ENCODE results near the gene LMTK2.
"Not testable (repeated sequence)": the region's sequence is repeated elsewhere in the genome, so short reads cannot be mapped to it uniquely, and the experiment has no call there.

Gene LMTK2

DNA sequence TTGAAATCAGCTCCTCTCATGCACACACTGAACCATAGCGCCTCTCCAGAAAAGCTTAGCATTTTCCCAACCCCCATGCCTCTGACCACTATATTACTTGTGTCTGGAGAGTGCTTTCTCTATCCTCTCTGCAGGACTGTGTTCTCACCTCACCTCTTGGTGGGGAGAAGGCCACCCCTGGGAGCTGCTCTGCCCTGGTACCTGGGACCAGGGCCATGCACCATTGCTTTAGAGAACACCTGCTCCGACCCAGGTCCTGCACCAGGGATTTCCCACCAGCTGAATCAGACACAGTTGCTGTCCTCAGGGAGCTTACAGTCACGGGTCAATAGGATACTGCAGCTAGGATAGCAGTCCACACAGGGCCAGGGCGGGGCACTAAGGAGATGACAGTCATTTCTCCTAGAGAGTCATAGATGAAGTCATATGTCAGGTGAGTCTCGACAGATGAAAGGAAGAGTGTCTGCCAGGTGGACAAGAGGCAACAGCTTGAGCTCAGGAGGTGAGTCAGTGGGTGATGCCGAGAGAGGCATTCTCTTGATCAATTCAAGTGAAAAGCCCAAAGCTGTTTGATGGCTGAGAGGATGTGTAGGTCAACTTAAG is 619 bp upstream of the LMTK2 start:
- no peak for DNase-seq (ENCODE audit: low spot score)

DNA sequence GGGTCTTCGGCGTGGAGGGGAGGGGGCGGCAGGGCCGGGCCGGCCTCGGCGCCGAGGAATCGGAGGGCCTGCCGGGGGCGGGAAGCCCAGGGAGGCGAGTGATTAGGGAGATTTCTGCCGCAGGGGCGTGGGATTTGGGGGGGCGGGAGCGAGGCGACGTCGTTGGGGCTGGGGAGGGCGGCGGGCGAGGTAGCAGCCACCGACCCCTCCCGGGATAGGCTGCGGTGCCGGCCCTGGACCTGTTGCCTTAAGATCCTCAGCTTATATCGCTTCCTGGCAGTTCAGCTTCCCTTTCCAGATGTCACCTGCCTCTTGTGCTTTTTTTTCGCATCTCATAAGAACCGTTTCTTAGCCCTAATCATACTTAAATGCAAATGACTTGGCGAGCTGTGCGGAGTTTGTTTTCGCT is 655 bp downstream of the LMTK2 start:
- no peak for DNase-seq (ENCODE audit: low spot score)

DNA sequence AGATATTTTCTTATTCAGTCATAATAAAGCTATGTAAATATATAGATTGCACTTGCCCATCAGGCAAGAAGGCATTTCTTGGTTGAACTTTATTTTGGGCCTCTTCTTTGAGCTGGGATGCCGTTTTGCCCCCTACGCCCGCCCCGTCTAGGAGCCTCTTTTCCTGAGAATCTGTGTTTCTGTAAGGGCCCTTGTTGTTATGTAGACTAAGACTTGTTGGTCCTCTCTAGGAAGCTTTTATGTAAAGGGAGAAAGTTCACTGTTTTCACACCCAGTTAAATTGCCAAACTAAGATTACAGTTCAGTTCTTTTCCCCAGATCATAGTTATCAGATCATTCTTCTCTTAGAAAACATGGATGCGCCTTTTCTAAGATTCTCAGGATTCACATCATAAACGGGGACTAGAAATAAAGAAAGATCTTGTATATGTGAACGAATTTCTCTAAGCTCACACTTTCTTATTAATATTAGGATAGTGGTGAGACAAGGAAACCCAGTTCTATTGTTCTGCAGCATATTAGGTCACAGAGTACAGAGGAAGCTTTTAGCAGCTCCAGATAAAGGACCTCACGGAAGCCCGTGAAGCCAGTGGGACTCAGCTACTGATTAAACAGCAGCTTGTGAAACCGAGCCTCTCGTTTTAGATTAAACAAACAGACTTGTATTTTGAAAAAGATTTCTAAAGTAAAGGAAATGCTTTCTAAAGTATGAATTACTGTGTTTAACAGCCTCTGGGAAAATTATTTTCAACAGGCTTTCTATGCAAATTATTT is 3.8 kb downstream of the LMTK2 start:
- no peak for DNase-seq (ENCODE audit: low spot score)

DNA sequence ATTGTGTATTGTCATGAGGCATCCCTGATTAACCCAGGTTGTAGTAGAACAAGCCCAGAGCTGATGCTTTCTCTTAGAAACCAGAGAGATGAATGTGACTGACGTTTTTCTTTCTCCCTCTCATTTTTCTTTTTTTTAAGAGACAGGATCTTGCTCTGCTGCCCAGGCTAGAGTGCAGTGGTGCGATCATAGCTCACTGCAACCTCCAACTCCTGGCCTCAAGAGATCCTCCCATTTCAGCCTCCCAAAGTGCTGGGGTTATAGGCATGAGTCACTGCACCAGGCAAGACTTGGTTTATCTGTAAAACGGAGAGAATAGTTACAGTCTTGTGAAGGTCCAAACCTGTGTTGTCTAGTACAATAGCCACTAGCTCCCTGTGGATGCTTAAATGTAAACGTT is 5.4 kb downstream of the LMTK2 start:
- no peak for DNase-seq (ENCODE audit: low spot score)

DNA sequence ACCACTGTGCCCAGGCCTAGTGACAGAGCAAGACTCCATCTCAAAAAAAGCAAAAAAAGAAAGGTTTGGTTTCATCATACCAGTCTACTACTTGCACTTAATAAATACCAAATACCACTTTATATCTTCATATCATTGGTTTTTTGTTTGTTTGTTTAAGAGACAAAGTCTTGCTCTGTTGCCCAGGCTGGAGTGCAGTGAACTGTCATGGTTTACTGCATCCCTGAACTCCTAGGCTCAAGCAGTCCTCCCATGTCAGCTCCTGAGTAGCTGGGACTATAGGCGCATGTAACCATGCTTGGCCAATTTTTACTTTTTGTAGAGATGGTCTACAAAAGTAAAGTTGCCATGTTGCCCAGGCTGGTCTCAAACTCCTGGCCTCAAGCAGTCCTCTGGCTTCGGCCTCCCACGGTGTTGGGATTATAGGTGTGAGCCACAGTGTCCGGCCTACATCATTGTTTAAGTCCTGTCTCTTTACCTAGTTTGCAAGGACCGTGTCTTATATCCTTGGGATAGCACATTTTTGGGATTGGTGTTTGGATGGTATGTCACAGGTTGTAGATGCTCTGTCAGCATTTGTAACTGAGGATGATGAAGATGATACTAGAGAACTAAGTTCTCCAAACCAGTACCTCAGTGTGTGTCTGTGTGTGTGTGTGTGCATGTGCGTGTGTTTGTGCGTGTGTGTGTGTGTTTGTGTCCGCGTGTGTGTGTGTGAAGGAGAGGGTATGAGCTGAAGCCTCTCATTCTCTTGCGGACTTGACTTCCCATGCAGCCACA is 9.3 kb downstream of the LMTK2 start:
- no peak for DNase-seq (ENCODE audit: low spot score)

DNA sequence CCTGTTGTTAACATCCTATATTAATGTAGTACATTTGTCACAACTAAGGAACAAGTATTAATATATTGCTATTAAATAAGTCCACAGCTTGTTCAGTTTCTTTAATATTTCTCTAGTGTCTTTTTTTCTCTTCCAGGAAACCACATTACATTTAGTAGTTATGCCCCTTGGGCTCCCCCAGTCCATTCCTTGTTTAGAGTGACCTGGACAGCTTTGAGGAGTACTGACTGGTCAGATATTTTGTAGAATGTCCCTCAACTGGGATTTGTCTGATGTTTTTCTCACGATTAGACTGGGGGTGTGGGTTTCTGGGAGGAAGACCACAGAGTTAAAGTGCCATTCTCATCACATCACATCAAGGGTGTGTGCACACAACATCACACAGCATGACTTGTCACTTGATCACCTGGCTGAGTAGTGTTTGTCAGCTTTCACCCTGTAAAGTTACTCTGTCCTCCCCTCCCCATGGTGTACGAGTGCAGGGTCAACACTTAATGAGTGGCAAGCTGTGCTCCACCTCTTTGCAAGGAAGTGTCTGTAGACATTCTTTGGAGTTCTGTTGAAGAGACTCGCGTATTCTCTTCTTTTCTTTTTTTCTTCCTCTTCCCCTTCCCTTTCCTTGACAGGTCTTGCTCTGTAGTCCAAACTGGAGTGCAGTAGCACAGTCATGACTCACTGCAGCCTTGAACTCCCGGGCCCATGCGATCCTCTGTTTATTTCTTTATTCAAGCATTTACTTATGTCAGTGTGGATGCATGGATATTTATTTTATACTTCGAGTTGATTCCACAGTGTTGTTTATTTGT is 10.2 kb downstream of the LMTK2 start:
- no peak for DNase-seq (ENCODE audit: low spot score)

DNA sequence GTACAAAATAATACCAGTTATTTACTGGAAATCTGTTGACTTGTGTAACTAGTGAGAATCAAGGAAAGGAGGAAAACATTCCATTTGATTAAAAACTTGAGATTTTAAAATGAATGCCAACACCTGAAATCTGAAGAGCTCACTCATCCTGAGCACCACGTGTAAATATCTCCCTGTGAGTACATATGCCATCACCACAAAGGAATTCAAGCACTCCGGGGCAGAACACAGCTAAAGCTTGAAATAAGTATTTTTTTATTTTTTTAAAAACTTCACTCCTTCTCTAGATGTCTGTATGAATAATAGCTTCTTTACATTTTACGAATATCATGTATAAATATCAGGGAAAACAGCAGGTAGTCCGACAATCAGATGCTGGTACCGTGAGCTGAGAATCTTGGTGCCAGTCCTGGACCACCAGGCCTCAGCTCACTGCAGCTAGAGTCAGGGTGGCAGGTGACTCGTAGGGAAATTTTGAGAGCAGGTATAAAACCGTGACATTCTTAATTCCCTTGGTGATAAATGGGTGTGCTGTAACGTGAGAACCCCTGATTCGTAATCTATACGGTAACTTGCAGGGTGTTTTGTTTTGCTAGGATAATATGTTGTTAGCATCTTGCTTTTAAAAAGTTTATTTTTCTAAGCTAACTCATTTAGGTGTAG is 12.7 kb downstream of the LMTK2 start:
- DNase-seq (ENCODE audit: low spot score), result no peak

DNA sequence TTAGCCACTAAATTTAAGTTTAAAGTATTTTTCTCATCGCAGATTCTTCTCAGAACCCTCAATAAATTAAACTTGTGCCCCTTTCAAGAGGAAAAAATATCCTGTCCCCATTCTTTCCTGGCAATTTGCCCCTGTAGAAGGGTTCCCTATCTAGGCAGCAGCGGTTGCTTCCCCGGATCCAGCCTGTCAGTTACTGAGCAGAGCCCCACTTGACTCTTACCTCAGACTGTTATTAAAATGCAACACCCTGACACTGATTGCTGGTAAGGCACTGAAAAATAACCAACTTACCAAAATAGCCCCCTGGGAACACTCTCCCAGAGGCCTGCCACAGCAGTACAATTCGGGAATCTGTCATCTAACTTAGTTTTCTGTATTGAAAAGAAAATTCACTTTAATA is 13.9 kb downstream of the LMTK2 start:
- no peak for DNase-seq (ENCODE audit: low spot score)

DNA sequence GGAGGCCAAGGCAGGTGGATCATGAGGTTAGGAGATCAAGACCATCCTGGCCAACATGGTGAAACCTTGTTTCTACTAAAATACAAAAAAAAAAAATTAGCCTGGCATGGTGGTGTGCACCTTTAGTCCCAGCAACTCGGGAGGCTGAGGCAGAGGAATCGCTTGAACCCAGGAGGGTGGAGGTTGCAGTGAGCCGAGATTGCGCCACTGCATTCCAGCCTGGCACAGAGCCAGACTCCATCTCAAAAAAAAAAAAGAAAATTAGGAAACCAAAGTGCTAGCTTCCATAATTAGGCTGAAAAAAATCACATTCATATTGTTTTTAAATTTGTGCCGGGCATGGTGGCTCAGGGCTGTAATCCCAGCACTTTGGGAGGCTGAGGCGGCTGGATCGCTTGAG is 14.7 kb downstream of the LMTK2 start:
- not testable (repeated sequence) for DNase-seq (ENCODE audit: low spot score)

DNA sequence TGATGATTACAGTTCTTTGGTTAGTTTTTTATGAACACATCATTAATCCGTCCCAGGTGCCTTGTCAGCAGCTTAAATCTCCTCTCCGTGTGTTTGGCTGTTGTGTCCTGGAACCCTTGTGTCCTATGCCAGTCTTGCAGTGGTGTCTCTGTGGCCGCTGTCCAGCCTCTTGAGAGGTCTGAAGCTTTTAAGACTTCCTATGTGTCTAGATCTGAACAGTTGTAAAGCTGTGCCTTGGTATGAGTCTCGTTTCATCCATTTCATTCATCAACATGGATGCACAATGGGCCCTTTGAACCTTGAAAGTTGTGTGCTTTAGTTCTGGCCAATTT is 16.7 kb downstream of the LMTK2 start:
- DNase-seq (ENCODE audit: low spot score), result no peak

DNA sequence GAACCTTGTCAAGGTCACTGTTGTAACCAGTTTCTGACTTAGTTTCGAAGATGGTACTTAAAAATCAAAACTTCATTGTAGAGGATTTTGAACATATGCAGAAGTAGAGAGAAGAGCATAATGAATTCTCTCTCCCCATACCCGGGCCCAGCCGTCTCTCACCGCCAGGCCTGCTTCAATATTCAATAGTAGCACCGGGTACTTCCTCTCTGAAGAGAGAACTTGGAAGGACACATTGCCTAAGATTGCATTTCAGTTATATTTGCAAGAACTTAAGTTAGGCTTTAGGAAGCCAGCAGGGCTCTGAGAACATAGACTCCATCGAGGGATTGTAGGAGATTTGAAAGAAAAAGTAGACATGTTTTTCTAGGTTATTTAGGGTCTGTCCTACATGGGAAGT is 19.1 kb downstream of the LMTK2 start:
- DNase-seq (ENCODE audit: low spot score), result no peak

DNA sequence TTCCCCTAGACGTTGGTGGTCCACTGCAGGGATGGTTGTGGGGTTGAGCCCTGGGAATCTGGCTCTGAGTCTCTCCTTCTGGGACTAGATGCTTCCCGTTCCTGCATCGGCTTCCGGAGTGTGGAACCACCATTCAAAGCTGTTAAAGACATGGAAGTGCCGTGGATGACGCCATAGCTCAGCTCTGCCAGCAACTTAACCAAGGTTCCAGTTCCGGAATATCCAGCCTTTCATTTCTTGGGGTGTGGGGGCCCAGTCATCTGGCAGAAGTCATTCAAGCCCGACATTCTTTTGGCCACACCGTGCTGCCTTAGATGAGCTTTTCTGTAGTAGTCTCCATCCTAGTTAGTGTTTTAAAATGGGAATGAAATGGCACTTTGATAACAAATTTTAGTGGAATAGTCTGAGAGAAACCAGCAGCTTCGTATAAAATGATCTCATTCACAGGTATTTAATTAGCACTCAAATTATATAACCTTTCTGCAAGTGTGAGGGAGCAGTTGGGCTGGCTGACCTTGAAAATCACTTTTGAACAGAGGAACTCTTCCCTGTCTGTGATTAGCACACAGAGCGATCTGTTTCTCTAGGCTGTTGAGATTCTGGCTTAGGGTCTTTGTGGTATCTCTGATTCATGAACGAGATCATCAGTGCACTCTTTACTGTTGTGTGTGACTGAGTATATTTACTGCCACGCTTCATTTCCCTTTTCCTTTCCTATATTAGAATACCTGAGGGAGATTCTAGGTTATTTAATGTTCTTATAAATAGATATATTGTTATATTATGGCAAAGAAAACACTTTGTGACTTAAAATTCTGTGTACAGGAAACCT is 19.9 kb downstream of the LMTK2 start:
- no peak for DNase-seq (ENCODE audit: low spot score)

DNA sequence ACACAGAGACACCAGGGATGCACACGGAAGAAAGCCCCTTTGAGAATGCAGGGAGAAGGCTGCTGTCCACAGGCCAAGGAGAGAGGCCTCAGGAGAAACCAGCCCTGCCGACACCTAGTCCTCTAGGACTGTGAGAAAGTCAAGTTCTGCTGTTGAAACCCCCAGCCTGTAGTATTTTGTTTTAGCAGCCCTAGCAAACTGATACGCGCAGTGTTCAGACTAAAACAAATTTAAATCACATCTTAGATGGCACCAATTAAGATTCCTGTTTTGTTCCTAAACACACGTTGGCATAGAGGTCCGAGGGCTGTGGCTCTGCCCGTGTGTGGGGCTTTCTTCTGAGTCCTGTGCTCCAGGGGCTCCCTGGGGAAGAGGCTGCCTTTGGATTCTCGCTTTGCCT is 21.7 kb downstream of the LMTK2 start:
- DNase-seq (ENCODE audit: low spot score), result no peak

DNA sequence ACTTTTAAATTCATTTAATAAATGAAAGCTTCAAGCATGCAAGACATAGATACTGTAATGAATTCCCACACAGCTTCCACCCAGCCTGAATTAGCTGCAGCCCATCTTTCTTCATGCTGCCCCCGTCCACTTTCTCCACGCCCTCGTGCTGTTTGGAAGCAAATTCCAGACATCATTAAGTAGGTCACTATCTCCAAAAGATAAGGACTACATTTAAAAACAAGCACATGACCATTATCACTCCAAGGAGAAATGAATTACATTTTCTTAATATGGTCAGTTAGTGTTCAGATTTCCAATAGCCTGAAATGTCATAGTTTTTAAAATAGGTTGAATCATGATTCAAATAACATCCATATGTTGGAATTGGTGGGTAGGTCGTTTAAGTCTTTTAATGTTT is 24.3 kb downstream of the LMTK2 start:
- DNase-seq (ENCODE audit: low spot score), result no peak

DNA sequence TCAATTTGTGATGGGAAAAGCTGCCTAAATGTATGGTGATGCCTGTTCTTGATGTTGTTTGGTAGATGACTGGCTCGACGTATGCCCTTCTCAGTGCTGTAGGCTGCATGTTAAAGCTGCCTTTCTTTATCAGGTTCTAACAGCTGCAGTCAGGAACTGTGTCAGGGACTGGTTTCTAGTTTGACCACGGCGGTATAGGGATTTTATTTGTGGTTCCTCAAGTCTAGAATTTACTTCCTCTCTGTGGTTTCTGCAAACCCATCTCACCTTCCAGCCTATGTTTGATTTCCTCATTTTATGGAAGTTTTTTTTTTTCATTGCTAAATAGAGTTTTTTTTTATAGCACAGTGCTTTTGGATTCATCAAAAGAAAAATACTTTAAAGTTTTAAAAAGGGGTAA is 26.5 kb downstream of the LMTK2 start:
- DNase-seq (ENCODE audit: low spot score), result peak; percentile 8

DNA sequence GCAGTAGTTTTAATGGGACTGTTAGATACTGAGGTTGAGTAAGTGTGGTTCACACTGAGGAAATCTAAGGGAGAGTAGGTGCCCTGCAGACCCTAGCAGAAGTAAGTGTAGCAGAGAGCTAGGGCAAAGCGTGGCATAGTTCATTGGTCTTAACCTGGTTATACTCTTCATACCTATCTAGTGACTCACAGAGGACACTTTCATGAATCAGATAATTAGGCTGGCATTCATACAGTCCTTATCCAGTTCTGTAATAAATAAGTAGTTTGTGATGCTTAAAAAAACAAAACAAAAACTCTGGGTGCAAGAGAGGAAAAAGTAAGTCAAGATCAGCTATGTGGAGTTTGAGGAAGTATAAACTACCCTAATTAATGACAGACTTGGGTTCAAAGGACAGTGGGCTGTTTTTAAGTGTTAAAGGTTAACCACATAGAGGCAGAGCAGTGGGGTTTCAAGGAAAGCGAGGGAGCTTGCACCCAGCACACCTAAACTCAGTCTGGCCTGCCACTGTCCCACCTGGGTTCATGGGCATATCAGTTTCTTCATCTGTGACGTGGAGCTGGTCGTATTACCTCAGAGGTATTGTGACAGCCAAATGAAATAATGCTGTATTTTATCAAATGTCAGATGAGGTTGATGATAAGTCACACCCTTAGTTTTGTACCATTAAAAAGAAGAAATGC is 27.1 kb downstream of the LMTK2 start:
- DNase-seq (ENCODE audit: low spot score), result no peak

DNA sequence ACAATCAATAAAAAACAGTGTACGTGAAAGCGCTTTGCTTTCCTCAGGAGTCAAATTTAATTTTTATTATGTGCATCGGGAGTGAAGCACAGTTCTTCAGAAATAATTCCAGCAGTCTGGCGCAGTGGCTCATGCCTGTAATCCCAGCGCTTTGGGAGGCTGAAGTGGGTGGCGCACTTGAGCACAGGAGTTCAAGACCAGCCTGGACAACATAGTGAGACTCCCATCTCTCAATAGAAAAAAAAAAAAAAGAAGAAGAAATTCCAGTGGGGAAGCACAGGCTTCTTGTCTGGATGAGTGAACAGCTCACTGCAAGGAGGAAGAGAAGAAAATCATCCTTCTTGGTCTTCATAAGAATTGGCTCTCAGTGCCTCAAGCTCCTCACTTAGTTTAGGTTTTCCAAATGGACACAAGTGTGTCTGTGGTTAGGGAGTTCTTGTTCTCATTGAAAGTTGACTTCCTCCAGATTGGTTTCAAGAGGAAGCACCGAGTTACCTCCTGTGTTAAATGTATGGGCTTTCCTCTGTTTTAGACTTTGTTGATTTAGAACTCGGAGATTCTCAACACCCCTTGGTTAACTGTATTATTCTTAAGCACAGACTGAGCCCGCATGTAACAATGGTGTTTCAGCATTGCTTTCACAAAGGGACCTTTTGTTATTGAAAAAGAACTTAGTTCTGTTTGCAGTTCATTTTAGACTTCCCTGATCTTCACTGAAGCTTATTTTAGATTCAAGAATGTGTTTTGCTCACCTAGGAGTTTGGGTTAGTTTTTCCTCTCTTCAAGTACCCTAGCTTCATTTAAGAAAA is 28.0 kb downstream of the LMTK2 start:
- DNase-seq (ENCODE audit: low spot score), result no peak

DNA sequence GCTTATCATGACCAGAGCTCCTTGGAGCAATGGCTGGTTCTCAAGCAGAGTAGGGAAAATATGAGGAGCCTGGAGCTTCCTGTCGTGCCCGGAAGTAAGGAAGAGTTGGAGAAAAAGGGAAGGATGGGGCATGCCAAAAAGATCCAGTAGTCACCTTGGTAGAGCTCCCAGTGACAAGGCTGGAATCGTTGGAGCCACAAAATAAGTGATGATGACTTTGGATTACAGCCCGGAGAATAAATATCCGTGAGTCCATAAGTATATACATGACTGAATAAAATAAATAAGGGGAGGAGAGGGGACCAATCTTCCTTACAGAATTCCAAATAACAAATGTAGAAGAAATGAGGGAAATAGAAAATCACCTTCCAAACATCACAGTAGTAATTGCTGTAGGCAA is 29.3 kb downstream of the LMTK2 start:
- DNase-seq (ENCODE audit: low spot score), result no peak

DNA sequence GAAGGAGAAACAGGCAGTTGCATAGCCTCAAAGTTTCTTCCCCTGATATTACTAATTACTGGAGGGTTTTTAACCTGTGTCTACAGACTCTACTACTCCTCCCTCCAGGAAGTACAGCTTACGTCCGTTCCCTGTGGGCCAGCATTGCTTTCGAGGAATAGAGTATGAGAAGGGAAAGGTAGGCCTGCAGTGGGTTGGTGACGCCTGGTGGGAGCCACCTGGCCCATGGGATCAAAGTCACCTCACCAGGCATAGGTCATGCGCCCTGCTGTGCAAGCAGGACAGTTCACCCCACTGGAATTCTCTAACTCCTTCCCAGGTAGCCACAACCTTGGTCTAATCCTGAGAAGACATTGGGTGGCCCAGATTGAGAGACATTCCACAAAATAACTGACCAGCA is 29.8 kb downstream of the LMTK2 start:
- no peak for DNase-seq (ENCODE audit: low spot score)

Data from CD4-positive, alpha-beta T cell treated with Interleukin-6 at 100 ng/mL for 8 hours (primary cell).